GM19351 (cell line): ENCODE measurements around the gene MRPS25.
"Not testable (repeated sequence)": the region's sequence is repeated elsewhere in the genome, so short reads cannot be mapped to it uniquely, and the experiment has no call there.

Experiments
- ATAC-seq: cut with Tn5 transposase; IDR thresholded peaks from one replicate; pipeline ENCODE4 v1.9.1; 2021; ENCODE audit warnings: mild to moderate bottlenecking, moderate library complexity; ENCODE audit not compliant: unreplicated experiment

MRPS25 gene

GRCh38 chr3:15044326-15044725, 20.8 kb downstream of the MRPS25 start:
- ATAC-seq = no peak

GRCh38 chr3:15043408-15044171, 21.5 kb downstream of the MRPS25 start:
- ATAC-seq = no peak

- no peak for ATAC-seq
These were observed 22.2 kb downstream of the MRPS25 start for GRCh38 chr3:15042936-15043335.

GRCh38 chr3:15041950-15042349, 23.2 kb downstream of the MRPS25 start:
- no peak for ATAC-seq

GRCh38 chr3:15040844-15041243, 24.3 kb downstream of the MRPS25 start:
- no peak for ATAC-seq

GRCh38 chr3:15038306-15038705, 26.8 kb downstream of the MRPS25 start:
- ATAC-seq = no peak

GRCh38 chr3:15033103-15033502, 32.0 kb downstream of the MRPS25 start:
- ATAC-seq = no peak

GRCh38 chr3:15032650-15033049, 32.5 kb downstream of the MRPS25 start:
- no peak for ATAC-seq

GRCh38 chr3:15029625-15030024, 35.5 kb downstream of the MRPS25 start:
- no peak for ATAC-seq

GRCh38 chr3:15023719-15024118, 41.4 kb downstream of the MRPS25 start:
- ATAC-seq = no peak

GRCh38 chr3:15023249-15023648, 41.9 kb downstream of the MRPS25 start:
- ATAC-seq = no peak

GRCh38 chr3:15017191-15017590, 47.9 kb downstream of the MRPS25 start:
- no peak for ATAC-seq

- ATAC-seq = no peak
These were observed 49.7 kb downstream of the MRPS25 start for GRCh38 chr3:15015456-15015855.

GRCh38 chr3:15014606-15015328, 50.3 kb downstream of the MRPS25 start:
- no peak for ATAC-seq

- ATAC-seq = no peak
These were observed 53.9 kb downstream of the MRPS25 start for GRCh38 chr3:15011174-15011573.

- ATAC-seq = no peak
These were observed 54.5 kb downstream of the MRPS25 start for GRCh38 chr3:15010664-15011063.

GRCh38 chr3:15009167-15009566, 55.9 kb downstream of the MRPS25 start:
- no peak for ATAC-seq

- ATAC-seq = no peak
These were observed 57.4 kb downstream of the MRPS25 start for GRCh38 chr3:15007681-15008141.

GRCh38 chr3:14999182-14999581, 65.9 kb downstream of the MRPS25 start:
- not testable (repeated sequence) for ATAC-seq
